Spleen (tissue), 11 donors: ENCODE measurements around the gene GMDS. TPM values are rescaled to one million over a fixed set of nuclear protein-coding genes. Genes with fewer than 3 reads are reported as not detected.

Experiments
- DNase-seq: peaks from one replicate; pipeline ENCODE4 v3.0.0-alpha.2; 2020
- H3K27ac ChIP-seq, 8 donors: fragments of 200-600 bp; sonication (generic) in 7 of 8; 1 replicate in 4 of 8; 2 replicates in 4 of 8; pipeline versions ENCODE4 v1.5.0 to v1.8.0; 2016 to 2021; ENCODE audit warnings: inconsistent platforms in 4 of 8, mild to moderate bottlenecking in 4 of 8, moderate library complexity in 1 of 8
- H3K27me3 ChIP-seq, 7 donors: fragments of 200-600 bp; sonication (generic) in 6 of 7; replicated peaks in 1 of 7; 1 replicate in 4 of 7; 2 replicates in 3 of 7; pipeline versions ENCODE4 v1.5.0 to v1.8.0; 2016 to 2021; ENCODE audit warnings: inconsistent platforms in 3 of 7, mild to moderate bottlenecking in 1 of 7
- H3K36me3 ChIP-seq, 6 donors: fragments of 200-600 bp; sonication (generic) in 5 of 6; 1 replicate in 4 of 6; 2 replicates in 2 of 6; pipeline versions ENCODE4 v1.5.0 to v1.8.0; 2016 to 2021; ENCODE audit warnings: inconsistent platforms in 2 of 6
- H3K4me1 ChIP-seq, 6 donors: fragments of 200-600 bp; sonication (generic) in 5 of 6; 1 replicate in 3 of 6; 2 replicates in 3 of 6; pipeline versions ENCODE4 v1.5.0 to v1.8.0; 2016 to 2021; ENCODE audit warnings: inconsistent platforms in 3 of 6
- H3K4me3 ChIP-seq, 8 donors: fragments of 200-600 bp; sonication (generic) in 7 of 8; 1 replicate in 4 of 8; 2 replicates in 4 of 8; pipeline versions ENCODE4 v1.5.0 to v1.8.0; 2016 to 2021; ENCODE audit warnings: inconsistent platforms in 4 of 8, mild to moderate bottlenecking in 4 of 8, moderate library complexity in 2 of 8
- H3K9me3 ChIP-seq, 8 donors: fragments of 200-600 bp; sonication (generic) in 7 of 8; 1 replicate in 4 of 8; 2 replicates in 4 of 8; pipeline versions ENCODE4 v1.5.0 to v1.8.0; 2016 to 2021; ENCODE audit warnings: inconsistent platforms in 4 of 8
- POLR2A ChIP-seq, 3 donors: fragments of 450-650 bp; IDR thresholded peaks; one replicate each; pipeline ENCODE4 v1.5.1; 2017; ENCODE audit warnings: antibody characterized with exemption in 3 of 3, mild to moderate bottlenecking in 1 of 3
- POLR2AphosphoS5 ChIP-seq, 3 donors: sonication (generic); formaldehyde crosslinking; IDR thresholded peaks; one replicate each; pipeline ENCODE4 v1.5.1; 2017; ENCODE audit warnings: antibody characterized with exemption in 3 of 3
- WGBS, 5 donors: extraction: QIAGEN DNeasy Blood & Tissue Kit in 3 of 5; methylation state at CpG; one replicate each; pipeline versions ENCODE4 v1.1.5 to v1.1.7; 2013 to 2018; 5-methylcytosine and 5-hydroxymethylcytosine counted together
- intact Hi-C: fragments of 100-400 bp; cut with DNase I; formaldehyde crosslinking; loops from one replicate; pipeline ENCODE4 v1.15.0; 2023; ENCODE audit warnings: low total_unique reads
- polyA plus RNA-seq, 3 donors: library from polyadenylated mRNA; stranded (reverse); fragments of 200-250 nt; gene quantifications; one replicate each; pipeline ENCODE4 v1.2.1, GENCODE V29; 2013
- total RNA-seq, 7 donors: library from RNA; depleted of rRNA in 3 of 7; stranded (reverse); fragments of >200 nt in 3 of 7; fragmentation: NEBNext Ultra II Directional in 4 of 7; extraction: Animal tissue kit (Norgen Biotek cat#: 25700) in 4 of 7; gene quantifications; one replicate each; pipeline versions ENCODE4 v1.1.0 to v1.2.1, GENCODE V29; 2016 to 2021
- TF ChIP-seq, protein P1 (sequence below), 11 experiments: fragments of 200-600 bp in 7 of 11; fragments of 450-650 bp in 4 of 11; sonication (generic) in 4 of 11; IDR thresholded peaks in 8 of 11; conservative IDR thresholded peaks in 3 of 11; 1 replicate in 7 of 11; 2 replicates in 4 of 11; pipeline versions ENCODE4 v1.4.0 to v1.8.0; 2016 to 2021; ENCODE audit warnings: antibody characterized with exemption in 11 of 11, inconsistent platforms in 4 of 11, mild to moderate bottlenecking in 1 of 11
- donor health status: healthy with polysubstance abuse.
- donor health status: DM: no; HTN: no; CAD: no; lungs with moderate emphysema.
- donor health status: DM: no; HTN: no; CAD: no.
- donor health status: Bipolar disorder and iron deficiency.
- donor health status: healthy.
- donor health status: DM: no; HTN: no; CAD: no.
- donor health status: DM: yes; HTN: yes; CAD: no.

Gene GMDS
- total and polyA plus RNA-seq, 10 donors: 9.1 to 30.8 (median 17.7) TPM

DNA sequence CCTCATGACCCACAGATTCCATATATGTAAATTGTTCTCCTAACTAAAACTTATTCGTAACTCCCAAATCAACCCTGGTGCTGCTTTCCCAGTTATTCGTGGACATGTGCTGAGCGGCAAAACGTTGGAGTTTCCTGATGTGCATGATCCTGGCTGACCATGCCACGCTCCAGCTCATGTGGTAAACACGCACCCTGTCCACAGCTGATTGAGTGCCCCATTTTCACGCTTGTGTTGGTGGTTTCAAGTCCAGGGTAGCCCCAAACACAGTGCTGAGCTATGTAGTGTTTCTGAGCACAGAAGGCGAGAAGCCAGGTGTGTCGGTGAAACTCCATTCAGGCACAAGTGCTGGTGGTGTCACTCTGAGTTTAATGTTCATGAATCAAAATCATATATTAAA is 654.8 kb downstream of the GMDS start:
- 83 to 93% (median 88%) methylated on average over 9 of the region's 9 CpGs for WGBS, 5 donors
- Histone ChIP-seq H3K27ac (no peak overlapping the region), H3K27me3 (peaks cover 0 to 59% (median 14%) of the 10 kb centered on the region in 7 donors), H3K36me3 (no peaks in the 10 kb centered on the region), H3K4me1 (no peaks in the 10 kb centered on the region), H3K9me3 (no peaks in the 10 kb centered on the region), H3K4me3 (no peak overlapping the region)
- no peak for DNase-seq
- TF ChIP-seq POLR2AphosphoS5 (IDR thresholded peaks at IDR 0.05): no peak
- TF ChIP-seq, protein P1, sequence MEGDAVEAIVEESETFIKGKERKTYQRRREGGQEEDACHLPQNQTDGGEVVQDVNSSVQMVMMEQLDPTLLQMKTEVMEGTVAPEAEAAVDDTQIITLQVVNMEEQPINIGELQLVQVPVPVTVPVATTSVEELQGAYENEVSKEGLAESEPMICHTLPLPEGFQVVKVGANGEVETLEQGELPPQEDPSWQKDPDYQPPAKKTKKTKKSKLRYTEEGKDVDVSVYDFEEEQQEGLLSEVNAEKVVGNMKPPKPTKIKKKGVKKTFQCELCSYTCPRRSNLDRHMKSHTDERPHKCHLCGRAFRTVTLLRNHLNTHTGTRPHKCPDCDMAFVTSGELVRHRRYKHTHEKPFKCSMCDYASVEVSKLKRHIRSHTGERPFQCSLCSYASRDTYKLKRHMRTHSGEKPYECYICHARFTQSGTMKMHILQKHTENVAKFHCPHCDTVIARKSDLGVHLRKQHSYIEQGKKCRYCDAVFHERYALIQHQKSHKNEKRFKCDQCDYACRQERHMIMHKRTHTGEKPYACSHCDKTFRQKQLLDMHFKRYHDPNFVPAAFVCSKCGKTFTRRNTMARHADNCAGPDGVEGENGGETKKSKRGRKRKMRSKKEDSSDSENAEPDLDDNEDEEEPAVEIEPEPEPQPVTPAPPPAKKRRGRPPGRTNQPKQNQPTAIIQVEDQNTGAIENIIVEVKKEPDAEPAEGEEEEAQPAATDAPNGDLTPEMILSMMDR (IDR thresholded peaks at IDR 0.05 in 8 of 11, conservative IDR thresholded peaks at IDR 0.05 in 3 of 11): no peak
- TF ChIP-seq POLR2A (IDR thresholded peaks at IDR 0.05): no peak
- intact Hi-C loops: loop anchor here (5.0 kb wide), 1 partner anchor 1157 kb away; no protein-coding TSS in a partner anchor

DNA sequence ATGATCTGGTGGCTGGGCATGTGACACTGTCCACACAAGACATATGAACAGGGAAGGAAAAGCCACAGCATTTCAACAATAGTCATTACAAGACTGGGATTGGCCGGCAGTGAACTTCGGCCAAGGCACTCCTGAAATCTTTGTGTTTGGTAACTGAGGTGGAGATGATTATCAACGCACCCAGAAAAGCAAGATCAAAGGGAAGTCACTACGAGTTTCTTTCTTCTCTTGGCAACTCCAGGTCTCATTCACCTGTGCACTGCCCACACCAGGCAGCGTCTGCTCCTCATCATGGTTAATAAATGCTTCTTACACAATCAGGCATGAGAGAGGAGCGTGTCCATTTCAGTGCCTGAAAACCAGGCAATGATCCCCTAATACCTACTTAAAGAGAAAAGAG is 656.2 kb downstream of the GMDS start:
- WGBS, 5 donors: 83 to 89% (median 88%) methylated on average over 6 of the region's 6 CpGs
- TF ChIP-seq POLR2A (IDR thresholded peaks at IDR 0.05) (no peak), POLR2AphosphoS5 (IDR thresholded peaks at IDR 0.05) (no peak)
- TF ChIP-seq, protein P1 (IDR thresholded peaks at IDR 0.05 in 8 of 11, conservative IDR thresholded peaks at IDR 0.05 in 3 of 11): no peak

DNA sequence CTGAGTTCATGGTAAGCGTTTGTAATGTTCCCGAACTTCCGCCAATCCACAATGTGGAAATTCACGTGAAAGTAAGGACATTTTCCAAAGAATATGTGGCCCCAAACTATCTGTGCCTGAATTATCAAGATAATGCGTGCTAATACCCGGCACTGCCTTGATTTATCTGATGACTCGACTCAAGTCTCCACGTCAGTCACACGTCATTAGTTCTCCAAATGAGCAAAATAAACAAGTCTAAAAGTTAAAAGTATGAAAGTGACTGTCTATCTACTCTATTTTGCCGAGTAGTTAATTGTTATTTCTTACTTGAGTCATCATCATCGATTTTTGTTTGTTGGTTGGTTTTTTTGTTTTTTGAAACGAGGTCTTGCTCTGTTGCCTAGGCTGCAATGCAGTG is 657.4 kb downstream of the GMDS start:
- Histone ChIP-seq H3K36me3 (no peaks in the 10 kb centered on the region), H3K27ac (no peak overlapping the region), H3K4me3 (no peak overlapping the region), H3K9me3 (no peaks in the 10 kb centered on the region), H3K27me3 (peaks cover 0 to 42% (median 0%) of the 10 kb centered on the region in 7 donors), H3K4me1 (no peaks in the 10 kb centered on the region)
- WGBS, 5 donors: 87 to 92% (median 90%) methylated on average over 12 of the region's 12 CpGs
- intact Hi-C loops: no loop called here
- no peak for TF ChIP-seq POLR2AphosphoS5 (IDR thresholded peaks at IDR 0.05)
- TF ChIP-seq, protein P1 (IDR thresholded peaks at IDR 0.05 in 8 of 11, conservative IDR thresholded peaks at IDR 0.05 in 3 of 11): no peak
- TF ChIP-seq POLR2A (IDR thresholded peaks at IDR 0.05): no peak
- DNase-seq: no peak

More for the DNA sequence above, 656.2 kb downstream of the GMDS start:
- H3K9me3 ChIP-seq: no peaks in the 10 kb centered on the region
- no peak overlapping the region for H3K27ac ChIP-seq
- no peaks in the 10 kb centered on the region for H3K36me3 ChIP-seq
- peaks cover 0 to 55% (median 1%) of the 10 kb centered on the region in 7 donors for H3K27me3 ChIP-seq
- intact Hi-C loops: no loop called here
- H3K4me1 ChIP-seq: no peaks in the 10 kb centered on the region
- H3K4me3 ChIP-seq: no peak overlapping the region
- no peak for DNase-seq

DNA sequence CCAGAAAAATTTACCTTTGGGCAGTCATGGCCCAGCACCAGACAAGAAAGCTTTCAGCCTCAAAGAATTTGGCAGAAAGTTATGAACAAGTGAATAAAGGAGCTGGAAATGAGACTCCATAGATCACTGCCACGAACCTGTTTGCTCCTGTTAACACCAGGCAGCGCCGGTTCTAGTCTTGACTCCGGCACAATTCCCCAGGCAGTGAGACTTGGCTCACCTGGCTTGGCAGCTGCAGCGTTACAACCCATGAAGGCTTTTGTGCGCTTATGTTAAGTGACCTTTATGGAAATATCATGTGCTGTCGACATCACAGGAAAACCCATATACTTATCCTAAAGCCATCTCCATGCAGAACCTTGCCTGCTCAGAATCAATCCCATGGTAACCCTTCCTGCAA is 657.9 kb downstream of the GMDS start:
- H3K27me3 ChIP-seq: peaks cover 0 to 40% (median 0%) of the 10 kb centered on the region in 7 donors
- no peaks in the 10 kb centered on the region for H3K9me3 ChIP-seq
- WGBS, 5 donors: 91 to 96% (median 92%) methylated on average over 7 of the region's 7 CpGs
- intact Hi-C loops: no loop called here
- no peak for DNase-seq
- TF ChIP-seq POLR2A (IDR thresholded peaks at IDR 0.05): no peak
- H3K4me3 ChIP-seq: no peak overlapping the region
- H3K4me1 ChIP-seq: no peaks in the 10 kb centered on the region
- no peaks in the 10 kb centered on the region for H3K36me3 ChIP-seq
- H3K27ac ChIP-seq: no peak overlapping the region
